Activated CD4-positive, alpha-beta T cell treated with anti-CD3 and anti-CD28 coated beads, Interleukin-2, amount 10 ng/mL, durations not matched to agents 24 days and 14 days (primary cell): ENCODE measurements around the gene SLC10A2. TPM values are rescaled to one million over a fixed set of nuclear protein-coding genes. Genes with fewer than 3 reads are reported as not detected.

ENCODE experiments used
- total RNA-seq: library from RNA; stranded (reverse); gene quantifications from 2 replicates; pipeline ENCODE4 v1.2.3, GENCODE V29; 2022

Gene SLC10A2
- total RNA-seq, 1 donor from 2014 or later = not detected

Other genes starting within 250 kb of the SLC10A2 start
- 39.4 and 47.4 TPM in 2 replicates for gene ERCC5, start 220.4 kb downstream of the SLC10A2 start, total RNA-seq